Measurements from ENCODE around the gene MAPK11. TPM values are rescaled to one million over a fixed set of nuclear protein-coding genes. Genes with fewer than 3 reads are reported as not detected.

The MAPK11 gene
- total RNA-seq, 2 donors from 2014 or later, result 11.4 to 14.1 TPM

DNA sequence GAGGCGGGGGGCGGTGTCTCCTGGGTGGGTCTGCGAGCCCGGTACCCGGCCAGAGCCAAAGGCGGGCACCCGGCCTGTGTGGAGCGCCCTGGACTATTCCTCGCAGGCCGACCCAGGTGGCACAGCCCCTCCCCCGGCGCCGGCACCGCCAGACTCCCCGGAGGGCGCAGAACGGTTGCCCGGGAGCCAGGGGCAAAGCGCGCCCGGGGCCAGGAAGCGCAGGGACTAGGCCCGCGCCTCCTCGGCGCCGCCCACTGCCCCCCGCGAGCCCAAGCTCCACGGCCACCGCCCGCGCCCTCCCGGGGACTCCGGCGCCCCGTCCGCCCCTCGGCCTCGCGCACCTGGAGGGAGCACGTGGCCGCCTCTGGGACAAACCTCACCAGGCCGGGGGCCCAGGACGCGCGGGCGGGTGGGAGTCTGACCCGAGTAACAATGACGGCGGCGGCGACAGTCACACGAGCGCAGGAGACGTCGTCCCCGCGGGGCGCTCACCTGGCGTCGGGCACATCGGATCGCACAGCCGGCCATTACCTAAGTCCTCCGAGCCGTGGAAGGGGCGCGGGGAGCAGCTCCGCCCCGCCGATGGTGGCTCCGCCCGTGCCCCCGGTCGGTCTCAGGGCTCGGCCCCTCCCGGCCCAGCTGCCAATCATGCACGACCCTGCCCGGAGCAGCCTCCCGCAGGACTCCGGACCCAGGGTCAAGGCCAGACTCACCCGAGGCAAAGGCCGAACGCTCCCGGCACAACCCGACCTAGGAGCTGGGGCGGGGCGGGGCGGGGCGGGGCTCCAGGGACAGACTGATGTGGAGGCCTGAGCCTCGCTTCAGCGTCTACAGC is 29.8 kb upstream of the MAPK11 start:
- H3K4me1 ChIP-seq (replicated peaks), result peaks cover 72% of the 10 kb centered on the region
- intact Hi-C loops (cut with DNase I), result no loop called here
- H3K36me3 ChIP-seq, result no peaks in the 10 kb centered on the region
- DNase-seq (ENCODE audit: low spot score), result no peak
- TF ChIP-seq POLR2AphosphoS5 (IDR thresholded peaks at IDR 0.05) (no peak), POLR2A (IDR thresholded peaks at IDR 0.05) (no peak)
- TF ChIP-seq, protein P1, sequence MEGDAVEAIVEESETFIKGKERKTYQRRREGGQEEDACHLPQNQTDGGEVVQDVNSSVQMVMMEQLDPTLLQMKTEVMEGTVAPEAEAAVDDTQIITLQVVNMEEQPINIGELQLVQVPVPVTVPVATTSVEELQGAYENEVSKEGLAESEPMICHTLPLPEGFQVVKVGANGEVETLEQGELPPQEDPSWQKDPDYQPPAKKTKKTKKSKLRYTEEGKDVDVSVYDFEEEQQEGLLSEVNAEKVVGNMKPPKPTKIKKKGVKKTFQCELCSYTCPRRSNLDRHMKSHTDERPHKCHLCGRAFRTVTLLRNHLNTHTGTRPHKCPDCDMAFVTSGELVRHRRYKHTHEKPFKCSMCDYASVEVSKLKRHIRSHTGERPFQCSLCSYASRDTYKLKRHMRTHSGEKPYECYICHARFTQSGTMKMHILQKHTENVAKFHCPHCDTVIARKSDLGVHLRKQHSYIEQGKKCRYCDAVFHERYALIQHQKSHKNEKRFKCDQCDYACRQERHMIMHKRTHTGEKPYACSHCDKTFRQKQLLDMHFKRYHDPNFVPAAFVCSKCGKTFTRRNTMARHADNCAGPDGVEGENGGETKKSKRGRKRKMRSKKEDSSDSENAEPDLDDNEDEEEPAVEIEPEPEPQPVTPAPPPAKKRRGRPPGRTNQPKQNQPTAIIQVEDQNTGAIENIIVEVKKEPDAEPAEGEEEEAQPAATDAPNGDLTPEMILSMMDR (IDR thresholded peaks at IDR 0.05), result no peak
- H3K27ac ChIP-seq, result peak overlapping the region; percentile 60
- H3K9me3 ChIP-seq, result no peaks in the 10 kb centered on the region
- H3K27me3 ChIP-seq (replicated peaks; ENCODE audit: insufficient read depth), result no peaks in the 10 kb centered on the region
- peak overlapping the region; percentile 3 to 16 for H3K4me3 ChIP-seq
- WGBS, result 42% methylated on average over 73 of the region's 93 CpGs

DNA sequence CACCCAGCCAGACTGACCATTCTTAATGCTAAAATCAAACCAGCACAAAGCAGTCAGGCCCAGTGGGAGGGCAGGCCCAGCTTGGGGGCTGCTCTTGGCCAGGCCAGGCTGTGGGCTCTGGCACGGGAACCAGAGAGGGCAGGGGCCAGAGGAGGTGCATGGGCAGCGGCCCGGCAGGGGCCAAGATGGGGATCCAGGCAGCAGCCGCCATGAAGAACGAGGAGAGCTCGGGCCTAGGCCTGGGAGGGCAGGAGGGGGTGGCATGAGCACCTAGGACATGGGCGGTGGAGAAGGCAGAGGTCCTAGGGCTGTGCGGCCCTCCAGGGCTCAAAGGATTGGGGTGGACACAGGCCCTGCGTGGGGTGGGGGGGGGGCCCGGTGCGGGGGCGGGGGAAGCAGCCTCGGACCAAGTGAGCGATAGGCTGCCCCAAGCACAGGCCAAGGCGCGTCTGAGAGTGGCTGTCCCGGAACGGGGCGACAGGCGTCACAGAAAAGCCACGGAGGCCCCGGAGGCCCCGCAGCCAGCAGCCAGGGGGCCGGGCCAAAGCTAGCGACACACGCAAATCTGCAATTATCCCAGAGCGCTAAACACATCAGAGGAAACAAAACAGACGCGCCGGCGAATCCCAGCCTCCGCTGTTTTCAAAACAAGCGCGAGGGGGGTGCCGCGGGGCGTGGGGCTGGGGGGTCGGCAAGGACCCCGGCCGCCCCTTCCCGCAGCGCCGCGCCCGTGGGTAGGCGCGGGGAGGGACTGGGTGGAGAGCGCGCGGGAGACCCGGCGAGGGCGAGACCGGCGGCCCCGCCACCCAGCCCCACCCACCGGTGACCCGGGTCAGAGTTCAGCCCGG is 29.0 kb upstream of the MAPK11 start:
- Histone ChIP-seq H3K4me3 (peak overlapping the region; percentile 3 to 16), H3K27ac (peak overlapping the region; percentile 60), H3K4me1 (replicated peaks) (peaks cover 70% of the 10 kb centered on the region), H3K36me3 (no peaks in the 10 kb centered on the region), H3K27me3 (replicated peaks; ENCODE audit: insufficient read depth) (no peaks in the 10 kb centered on the region), H3K9me3 (no peaks in the 10 kb centered on the region)
- TF ChIP-seq POLR2AphosphoS5 (IDR thresholded peaks at IDR 0.05) (no peak), POLR2A (IDR thresholded peaks at IDR 0.05) (no peak)
- TF ChIP-seq, protein P1 (IDR thresholded peaks at IDR 0.05), result no peak
- intact Hi-C loops (cut with DNase I), result no loop called here
- DNase-seq (ENCODE audit: low spot score), result no peak
- 43% methylated on average over 52 of the region's 59 CpGs for WGBS

DNA sequence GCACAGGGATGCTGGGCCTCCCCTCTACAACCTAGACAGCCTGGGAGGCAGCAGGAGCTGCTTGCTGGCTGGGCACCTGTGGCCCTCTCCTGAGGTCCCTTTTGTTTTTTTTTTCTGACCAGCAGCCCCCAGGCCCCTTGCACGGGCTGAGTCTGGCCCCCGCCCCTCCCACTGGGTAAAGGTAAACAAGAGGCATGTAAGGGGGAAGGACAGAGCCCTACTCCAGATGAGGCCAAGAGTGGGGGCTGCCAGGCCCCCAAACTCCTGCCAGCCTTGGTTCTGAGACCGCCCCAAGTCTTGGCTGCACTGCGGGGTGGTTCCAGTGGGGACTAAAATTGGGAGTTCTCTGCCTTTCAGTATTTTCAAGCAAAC is 28.1 kb upstream of the MAPK11 start:
- Histone ChIP-seq H3K27me3 (replicated peaks; ENCODE audit: insufficient read depth) (no peaks in the 10 kb centered on the region), H3K27ac (peak overlapping the region; percentile 30 to 60), H3K4me3 (no peak overlapping the region), H3K4me1 (replicated peaks) (peaks cover 70% of the 10 kb centered on the region), H3K36me3 (no peaks in the 10 kb centered on the region), H3K9me3 (no peaks in the 10 kb centered on the region)
- DNase-seq (ENCODE audit: low spot score), result no peak
- 66% methylated on average over 4 of the region's 4 CpGs for WGBS
- no peak for TF ChIP-seq POLR2A (IDR thresholded peaks at IDR 0.05)
- no peak for TF ChIP-seq POLR2AphosphoS5 (IDR thresholded peaks at IDR 0.05)
- TF ChIP-seq, protein P1 (IDR thresholded peaks at IDR 0.05), result no peak
- intact Hi-C loops (cut with DNase I), result no loop called here

- intact Hi-C loops (cut with DNase I), result no loop called here
- no peaks in the 10 kb centered on the region for H3K36me3 ChIP-seq
- no peak overlapping the region for H3K4me3 ChIP-seq
- no peaks in the 10 kb centered on the region for H3K9me3 ChIP-seq
- DNase-seq (ENCODE audit: low spot score), result no peak
- no peak for TF ChIP-seq POLR2A (IDR thresholded peaks at IDR 0.05)
- TF ChIP-seq, protein P1 (IDR thresholded peaks at IDR 0.05), result no peak
- no peak for TF ChIP-seq POLR2AphosphoS5 (IDR thresholded peaks at IDR 0.05)
- H3K27me3 ChIP-seq (replicated peaks; ENCODE audit: insufficient read depth), result no peaks in the 10 kb centered on the region
- H3K27ac ChIP-seq, result peak overlapping the region; percentile 30 to 60
- WGBS, result 73% methylated on average over 20 of the region's 20 CpGs
- H3K4me1 ChIP-seq (replicated peaks), result peaks cover 70% of the 10 kb centered on the region
Observed at GRCh38 chr22:50297510-50298265, 27.5 kb upstream of the MAPK11 start.

All from prostate gland (tissue), 2 donors.